Measurements from ENCODE around the gene RNF208.
"Not testable (repeated sequence)": the region's sequence is repeated elsewhere in the genome, so short reads cannot be mapped to it uniquely, and the experiment has no call there.

RNF208 gene

GRCh38 chr9:137252555-137253506 is 30.8 kb upstream of the RNF208 start:
- DNase-seq (ENCODE audit: low spot score), result no peak

- DNase-seq (ENCODE audit: low spot score), result no peak
Observed at GRCh38 chr9:137251490-137252268, 29.6 kb upstream of the RNF208 start.

GRCh38 chr9:137251194-137251461 is 29.1 kb upstream of the RNF208 start, which contains the start of gene STPG3:
STPG3 (plus strand) TSS chr9:137251286; CDS start chr9:137251287, 1 bp downstream.
- DNase-seq (ENCODE audit: low spot score), result no peak

GRCh38 chr9:137250329-137251193 is 28.5 kb upstream of the RNF208 start:
- no peak for DNase-seq (ENCODE audit: low spot score)

- no peak for DNase-seq (ENCODE audit: low spot score)
Observed at GRCh38 chr9:137247916-137248175, 25.8 kb upstream of the RNF208 start.

- DNase-seq (ENCODE audit: low spot score), result no peak
Observed at GRCh38 chr9:137247135-137247915, 25.3 kb upstream of the RNF208 start.

GRCh38 chr9:137245450-137246421 is 23.7 kb upstream of the RNF208 start:
- no peak for DNase-seq (ENCODE audit: low spot score)

GRCh38 chr9:137244486-137245449 is 22.7 kb upstream of the RNF208 start:
- DNase-seq (ENCODE audit: low spot score), result no peak

GRCh38 chr9:137243626-137244485 is 21.8 kb upstream of the RNF208 start:
- no peak for DNase-seq (ENCODE audit: low spot score)

GRCh38 chr9:137243266-137243625 is 21.2 kb upstream of the RNF208 start:
- not testable (repeated sequence) for DNase-seq (ENCODE audit: low spot score)

- DNase-seq (ENCODE audit: low spot score), result no peak
Observed at GRCh38 chr9:137242269-137243203, 20.5 kb upstream of the RNF208 start.

GRCh38 chr9:137241490-137242268 is 19.6 kb upstream of the RNF208 start:
- DNase-seq (ENCODE audit: low spot score), result peak; percentile 58

GRCh38 chr9:137240841-137241489 is 18.9 kb upstream of the RNF208 start, which contains the start of gene TUBB4B:
TUBB4B (plus strand) TSS chr9:137241287; CDS start chr9:137241361, 74 bp downstream.
- peak; percentile 99 for DNase-seq (ENCODE audit: low spot score)

GRCh38 chr9:137240318-137240840 is 18.3 kb upstream of the RNF208 start:
- peak; percentile 64 for DNase-seq (ENCODE audit: low spot score)

GRCh38 chr9:137239541-137240200 is 17.6 kb upstream of the RNF208 start:
- not testable (repeated sequence) for DNase-seq (ENCODE audit: low spot score)

Measured in activated CD4-positive, alpha-beta T cell treated with anti-CD3 and anti-CD28 coated beads, Interleukin-2, Interleukin-4, amounts not matched to agents 100 ng/mL and 50 ng/mL, durations not matched to agents 16 hours and 8 hours (primary cell).